Stimulated activated CD4-positive, alpha-beta T cell treated with anti-CD3 and anti-CD28 coated beads, TNF-alpha, amount 100 ng/mL, for 4 hours (primary cell): Measurements from ENCODE around the gene SLC35E2B.
"Not testable (repeated sequence)": the region's sequence is repeated elsewhere in the genome, so short reads cannot be mapped to it uniquely, and the experiment has no call there.

ENCODE experiments used
- DNase-seq, 3 experiments: peaks; one replicate each; pipeline ENCODE4 v3.0.0-alpha.2; 2020; ENCODE audit warnings: low read depth in 3 of 3

SLC35E2B gene

DNA sequence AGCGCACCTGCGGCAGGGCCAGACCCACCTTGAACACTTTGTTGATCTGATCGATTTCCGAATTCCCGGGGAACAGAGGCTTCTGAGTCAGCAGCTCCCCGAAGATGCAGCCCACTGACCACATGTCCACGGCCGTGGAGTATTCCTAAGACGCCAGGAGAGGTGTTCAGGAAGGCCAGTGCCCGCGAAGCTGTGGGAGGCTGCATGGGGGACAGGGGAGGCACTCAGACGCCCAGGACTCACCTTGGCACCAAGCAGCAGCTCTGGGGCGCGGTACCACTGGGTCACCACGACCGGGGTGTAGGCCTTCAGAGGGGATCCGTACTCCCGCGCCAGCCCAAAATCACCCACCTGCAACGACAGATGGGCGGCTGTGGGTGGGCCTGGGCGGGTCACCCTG is 11.2 kb upstream of the SLC35E2B start:
- DNase-seq: no peak

DNA sequence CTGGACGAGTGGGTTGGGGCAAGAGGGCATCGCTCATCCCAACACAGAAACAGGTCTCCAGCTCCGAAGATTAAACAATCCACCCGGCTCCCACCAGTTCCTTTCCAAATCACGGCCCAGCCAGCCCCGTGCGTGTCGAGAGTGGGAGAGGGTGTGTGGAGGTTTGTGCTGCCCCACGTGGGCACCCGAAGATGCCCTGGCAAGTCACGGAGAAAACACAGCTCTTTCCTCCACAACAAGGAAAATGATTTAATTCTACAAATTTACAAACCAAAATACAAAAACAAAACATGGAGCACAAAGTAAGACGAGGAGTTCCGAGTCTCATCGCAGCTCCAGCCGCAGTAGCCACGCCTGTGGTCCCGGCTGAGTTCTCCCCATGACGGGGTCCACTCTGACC is 9.9 kb upstream of the SLC35E2B start:
- DNase-seq: not testable (repeated sequence)

DNA sequence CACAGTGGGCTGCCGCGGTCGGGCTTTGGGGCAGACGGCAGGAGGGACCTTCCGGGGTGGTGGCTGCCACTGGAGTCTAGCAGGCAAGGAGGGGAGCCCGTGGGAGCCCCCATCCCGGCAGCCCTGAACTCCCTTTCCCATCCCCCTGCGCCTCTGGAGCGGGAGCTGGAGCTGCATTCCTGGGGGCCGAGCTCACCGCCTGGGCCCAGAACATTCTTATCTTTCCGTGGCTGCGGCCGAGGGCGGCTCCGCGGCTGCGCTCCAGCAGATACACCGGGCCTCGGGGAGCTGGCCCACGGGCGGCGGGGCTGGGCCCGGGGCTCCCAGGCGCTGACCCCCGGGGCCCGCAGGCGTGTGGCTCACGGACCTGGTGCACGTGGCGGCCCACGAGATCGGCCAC is 8.0 kb upstream of the SLC35E2B start:
- not testable (repeated sequence) for DNase-seq

DNA sequence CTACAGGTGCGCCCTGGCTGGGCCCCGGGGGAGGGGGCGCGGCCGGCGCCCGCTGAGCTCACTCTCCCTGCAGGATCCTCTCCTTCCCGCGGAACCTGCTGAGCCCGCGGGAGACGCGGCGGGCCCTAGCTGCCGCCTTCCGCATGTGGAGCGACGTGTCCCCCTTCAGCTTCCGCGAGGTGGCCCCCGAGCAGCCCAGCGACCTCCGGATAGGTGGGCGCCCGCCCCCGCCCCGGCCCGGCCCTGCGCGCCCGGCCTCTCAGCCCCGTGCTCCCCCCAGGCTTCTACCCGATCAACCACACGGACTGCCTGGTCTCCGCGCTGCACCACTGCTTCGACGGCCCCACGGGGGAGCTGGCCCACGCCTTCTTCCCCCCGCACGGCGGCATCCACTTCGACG is 7.5 kb upstream of the SLC35E2B start:
- DNase-seq: not testable (repeated sequence)

DNA sequence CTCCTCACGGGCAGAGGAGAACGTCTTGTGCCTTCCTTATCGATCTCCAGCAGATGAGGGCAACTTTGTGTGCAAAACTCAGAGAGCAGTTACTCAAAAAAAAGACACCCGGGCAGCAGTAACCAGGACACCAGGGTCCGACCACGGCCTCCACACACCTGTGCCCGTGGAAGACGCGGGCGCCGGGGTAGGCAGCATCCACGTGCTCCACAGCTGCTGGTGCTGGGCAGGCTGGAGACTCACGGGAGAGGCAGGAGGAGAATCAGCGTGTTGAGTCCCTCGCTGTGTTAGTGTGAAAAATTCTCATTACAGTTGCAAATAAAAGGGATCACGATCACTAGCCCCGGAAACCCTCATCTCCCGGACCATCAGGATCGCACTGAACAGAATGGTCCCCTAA is 6.5 kb upstream of the SLC35E2B start:
- DNase-seq: not testable (repeated sequence)

DNA sequence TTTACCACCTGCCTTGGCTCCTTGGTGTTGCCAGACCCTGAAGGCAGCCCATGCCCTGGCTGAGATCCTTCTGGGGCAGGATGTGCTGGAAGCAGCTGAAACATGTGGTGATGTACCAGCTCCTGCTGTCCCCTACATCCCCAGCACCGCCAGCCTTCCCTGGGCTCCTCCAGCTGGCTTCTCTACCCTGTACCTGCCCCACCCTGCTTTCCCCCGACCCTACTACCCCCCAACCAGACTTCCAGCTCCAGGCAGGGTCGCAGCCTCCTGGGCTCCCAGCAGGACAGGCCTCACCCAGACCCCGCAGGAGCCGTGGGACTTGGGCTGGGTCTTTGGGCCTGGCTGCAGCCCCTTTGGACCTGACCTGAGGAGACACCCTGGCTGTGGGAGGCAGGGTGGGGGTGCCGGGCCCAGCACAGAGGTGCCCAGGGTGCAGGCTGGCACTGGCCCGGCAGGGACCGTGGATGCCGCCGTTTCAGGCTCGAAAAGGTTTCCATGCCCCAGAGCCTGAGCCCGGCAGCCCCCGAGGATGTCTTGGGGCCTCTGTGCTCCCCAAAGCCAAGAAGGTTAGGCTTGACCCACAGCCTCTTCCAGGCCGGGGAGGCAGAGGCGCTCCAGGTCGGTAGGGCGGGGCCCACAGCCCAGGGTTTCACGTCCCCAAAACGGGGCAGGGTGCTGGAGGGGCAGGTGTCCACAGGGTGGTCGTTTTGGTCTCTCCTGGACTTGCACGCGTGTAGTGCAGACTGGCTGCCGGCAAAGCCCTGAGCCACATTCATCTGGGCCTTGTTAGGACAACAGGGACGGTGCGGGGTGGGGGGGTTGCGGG is 5.0 kb upstream of the SLC35E2B start:
- DNase-seq: not testable (repeated sequence)

DNA sequence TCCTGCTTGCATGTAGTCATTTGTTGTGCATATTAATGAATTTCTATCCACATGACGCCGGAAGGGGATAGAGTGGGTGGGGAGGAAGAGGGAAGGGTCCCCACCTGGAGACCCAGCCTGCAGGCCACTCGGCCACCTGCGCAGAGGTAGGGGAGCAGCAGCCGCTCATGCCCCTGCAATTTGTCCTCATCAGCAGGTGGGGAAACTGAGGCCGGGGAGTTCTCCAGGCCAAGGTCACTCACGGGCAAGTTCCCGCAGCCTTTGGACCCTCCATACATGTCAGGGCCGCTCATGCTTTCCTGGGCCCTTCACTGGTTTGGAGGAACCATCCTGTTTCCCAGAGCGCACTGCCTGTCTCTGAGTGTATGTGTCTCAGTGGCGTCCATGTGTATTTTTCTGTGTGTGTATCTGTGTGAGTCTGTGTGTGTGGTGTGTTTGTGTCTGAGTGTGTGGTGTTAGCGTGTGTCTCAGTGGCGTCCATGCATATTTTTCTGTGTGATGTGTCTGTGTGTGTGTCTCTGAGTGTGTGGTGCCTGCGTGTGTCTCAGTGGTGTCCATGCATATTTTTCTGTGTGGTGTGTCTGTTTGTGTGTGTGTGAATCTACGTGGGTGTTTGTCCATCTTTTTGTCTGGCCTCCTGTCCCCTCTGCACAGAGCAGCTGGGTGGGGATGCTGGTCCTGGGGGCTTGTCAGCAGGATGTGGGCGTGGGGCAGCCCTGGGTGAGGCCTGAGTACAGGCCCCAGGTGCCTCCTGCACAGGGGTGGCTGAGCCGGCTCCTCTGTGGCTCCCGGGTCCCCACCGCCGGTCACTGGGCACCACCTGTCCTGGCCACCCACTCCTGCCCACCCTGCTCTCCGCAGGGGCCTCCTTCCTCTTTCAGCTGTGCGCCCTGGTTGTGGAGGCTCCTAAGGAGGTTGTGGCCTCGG is 4.1 kb upstream of the SLC35E2B start:
- DNase-seq: not testable (repeated sequence)

DNA sequence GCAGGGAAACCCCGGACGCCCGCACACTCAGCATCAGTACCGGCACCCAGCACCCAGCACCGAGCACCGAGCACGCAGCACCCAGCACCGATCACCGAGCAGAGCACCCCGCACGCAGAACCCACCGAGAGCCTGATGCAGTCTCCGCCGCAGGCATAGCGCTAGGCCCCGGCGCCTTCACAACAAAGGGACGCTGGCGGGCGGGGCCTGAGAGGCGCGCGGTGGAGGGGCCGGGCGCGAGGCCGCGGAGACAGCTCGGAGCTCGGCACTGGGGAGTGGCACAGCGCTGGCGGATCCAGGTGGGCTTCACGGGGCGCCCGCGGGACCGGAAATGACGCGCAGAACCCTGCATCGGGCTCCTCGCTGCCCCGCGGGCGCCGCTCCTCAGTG is 276 bp downstream of the SLC35E2B start:
- DNase-seq: peak in 2 of 3 experiments; percentile 65 to 72

DNA sequence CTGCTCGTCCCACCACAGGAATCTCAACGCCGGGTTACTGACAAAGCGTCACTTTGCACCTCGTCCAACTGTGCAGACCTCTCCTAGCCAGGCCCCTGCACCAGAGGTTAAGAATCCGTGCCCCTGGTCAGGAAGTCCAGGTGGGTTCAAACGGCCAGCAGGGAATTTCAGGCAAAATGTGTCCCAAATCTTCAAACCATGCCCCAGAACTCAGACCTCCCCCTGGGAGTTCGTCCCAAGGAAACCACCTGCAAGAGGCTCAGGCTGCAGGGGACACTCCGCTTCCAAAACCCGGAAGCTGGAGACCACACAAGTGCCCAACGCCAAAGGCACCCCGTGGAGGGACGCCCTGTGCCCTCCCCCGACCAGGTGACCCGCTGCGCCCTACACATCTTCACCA is 1.2 kb downstream of the SLC35E2B start:
- not testable (repeated sequence) for DNase-seq

DNA sequence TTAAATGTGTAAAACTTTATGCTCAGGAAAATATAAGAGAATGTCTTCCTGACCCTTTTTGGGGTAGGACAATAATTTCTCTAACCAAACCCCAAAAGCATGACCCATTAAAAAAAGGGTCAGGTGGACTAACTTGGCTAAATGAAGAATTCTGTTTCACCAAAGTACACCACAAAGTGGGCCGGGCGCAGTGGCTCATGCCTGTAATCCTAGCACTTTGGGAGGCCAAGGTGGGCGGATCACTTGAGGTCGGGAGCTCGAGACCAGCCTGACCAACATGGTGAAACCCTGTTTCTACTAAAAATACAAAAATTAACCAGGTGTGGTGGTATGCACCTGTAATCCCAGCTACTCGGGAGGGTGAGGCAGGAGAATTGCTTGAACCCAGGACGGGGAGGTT is 3.1 kb downstream of the SLC35E2B start:
- not testable (repeated sequence) for DNase-seq

DNA sequence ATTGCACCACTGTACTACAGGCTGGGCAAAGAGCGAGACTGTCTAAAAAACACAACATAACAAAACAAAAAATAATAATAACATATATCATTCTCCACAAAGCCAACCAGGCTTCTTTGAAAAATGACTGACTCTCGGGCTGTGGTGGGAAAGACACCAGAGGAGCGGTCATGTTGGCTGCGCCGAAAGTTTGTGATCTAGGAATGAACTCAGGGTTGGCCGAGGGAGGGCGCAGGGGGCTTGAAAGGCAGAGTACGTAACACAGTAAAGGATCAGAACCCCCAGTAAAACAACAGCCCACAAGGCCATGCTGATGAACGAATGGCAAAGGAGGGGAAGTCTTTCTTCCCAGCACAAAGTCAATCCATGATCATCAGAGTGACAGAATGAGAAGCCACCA is 4.7 kb downstream of the SLC35E2B start:
- DNase-seq: no peak

DNA sequence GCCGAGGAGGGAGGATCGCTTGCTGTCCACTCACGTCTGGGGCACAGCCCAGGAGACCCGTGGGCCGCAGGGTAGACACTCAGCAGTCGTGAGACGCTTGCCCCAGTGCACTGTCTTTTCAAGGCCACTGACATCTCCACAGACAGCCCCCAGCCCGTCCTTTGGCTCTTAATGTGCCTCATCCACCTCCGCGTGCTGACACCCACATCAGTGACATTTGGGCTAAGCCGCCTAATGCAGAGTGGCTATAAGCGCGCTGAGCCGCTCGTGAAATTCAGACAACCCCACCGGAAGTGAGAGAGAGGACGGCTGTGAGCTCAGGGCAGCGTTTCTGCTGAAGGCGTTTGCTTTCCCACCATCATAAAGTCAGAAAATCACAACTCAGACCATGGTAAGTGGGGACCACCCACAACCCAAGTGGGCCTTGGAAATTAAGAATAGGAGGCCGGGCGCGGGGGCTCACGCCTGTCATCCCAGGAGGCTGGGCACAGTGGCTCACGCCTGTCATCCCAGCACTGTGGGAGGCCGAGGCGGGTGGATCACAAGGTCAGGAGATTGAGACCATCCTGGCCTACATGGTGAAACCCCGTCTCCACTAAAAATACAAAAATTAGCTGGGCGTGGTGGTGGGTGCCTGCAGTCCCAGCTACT is 8.4 kb downstream of the SLC35E2B start:
- DNase-seq: no peak

DNA sequence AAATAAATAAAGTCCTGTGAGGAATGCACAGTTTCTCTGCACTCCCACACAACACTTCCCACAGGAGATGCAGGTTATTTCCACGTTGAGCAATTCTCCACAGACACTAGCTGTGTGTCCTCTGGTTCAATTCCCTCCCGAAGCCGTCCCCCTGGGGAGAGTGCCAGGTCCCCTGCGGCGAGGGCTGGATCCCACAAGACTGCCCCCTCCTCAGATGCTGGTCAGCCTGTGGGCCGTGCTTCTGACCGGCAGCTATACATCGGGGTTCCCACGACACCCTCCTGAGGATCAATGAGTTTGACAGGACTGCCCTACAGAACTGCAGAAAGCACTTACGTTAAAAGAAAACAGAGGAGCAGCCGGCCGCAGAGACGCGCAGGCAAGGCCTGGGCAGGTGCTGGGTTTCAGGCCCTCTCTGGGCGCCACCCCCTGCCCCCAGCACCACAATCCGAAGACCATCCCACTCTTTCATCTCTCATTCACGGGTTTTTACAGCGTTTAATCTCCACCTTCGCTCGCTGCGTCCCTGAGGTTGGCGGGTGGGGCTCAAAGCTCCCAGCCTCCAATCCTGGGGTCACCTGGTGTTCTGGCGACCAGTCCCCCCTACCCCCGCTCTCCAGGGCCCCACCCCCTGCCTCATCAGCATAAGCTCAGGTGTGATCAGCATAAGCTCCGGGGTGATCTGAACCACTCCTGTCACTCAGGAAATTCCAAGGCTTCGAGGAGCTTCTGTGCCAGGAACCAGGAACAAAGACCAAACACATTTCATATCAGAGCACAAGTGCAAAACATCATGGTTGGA is 9.3 kb downstream of the SLC35E2B start:
- no peak for DNase-seq

DNA sequence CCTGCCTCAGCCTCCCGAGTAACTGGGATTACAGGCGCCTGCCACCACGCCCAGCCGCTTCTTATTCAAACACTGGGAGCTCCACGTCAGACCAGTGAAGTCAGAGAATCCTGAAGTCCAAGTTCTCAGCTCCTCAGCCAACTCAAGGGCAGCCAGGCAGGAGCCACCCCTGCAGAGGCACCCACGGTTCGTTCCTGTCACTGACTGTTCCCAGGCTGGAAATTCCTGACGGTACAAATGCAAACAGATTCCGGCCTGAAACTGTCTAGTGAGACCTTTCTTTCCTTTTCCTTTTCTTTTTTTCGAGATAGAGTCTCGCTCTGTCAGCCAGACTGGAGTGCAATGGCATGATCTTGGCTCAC is 11.7 kb downstream of the SLC35E2B start:
- no peak for DNase-seq

DNA sequence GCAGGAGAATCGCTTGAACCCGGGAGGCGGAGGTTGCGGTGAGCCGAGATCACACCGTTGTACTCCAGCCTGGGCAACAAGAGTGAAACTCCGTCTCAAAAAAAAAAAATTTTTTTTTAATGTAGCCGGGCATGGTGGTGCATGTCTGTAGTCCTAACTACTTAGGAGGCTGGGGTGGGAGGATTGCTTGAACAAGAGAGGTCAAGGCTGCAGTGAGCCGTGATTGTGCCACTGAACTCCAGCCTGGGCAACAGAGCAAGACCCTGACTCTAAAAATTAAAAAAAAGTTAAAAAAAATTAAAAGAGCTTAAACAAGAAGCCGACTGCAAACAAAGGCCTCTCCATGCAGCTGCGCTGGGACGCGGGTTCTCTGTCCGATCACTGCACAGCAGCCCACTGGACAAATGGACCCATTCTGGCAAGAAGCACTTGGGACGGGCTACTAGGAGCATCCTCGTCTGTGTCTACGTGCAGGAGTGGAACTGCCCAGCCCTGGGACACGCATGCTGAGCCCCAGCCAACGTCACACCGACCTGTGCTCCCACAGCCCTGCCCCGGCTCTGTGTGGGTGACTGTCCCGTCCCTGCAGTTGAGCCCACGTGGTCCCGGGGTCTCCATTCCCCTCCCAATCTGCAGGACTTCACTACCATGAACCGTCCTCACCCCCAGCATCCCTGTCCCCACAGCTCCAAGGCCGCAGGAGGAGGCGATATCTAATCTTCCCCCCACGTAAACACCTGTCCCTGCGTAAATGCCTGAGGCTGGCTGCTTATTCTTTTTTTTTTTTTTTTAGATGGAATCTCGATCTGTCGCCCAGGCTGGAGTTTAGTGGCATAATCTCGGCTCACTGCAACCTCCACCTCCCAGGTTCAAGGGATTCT is 12.3 kb downstream of the SLC35E2B start:
- no peak for DNase-seq

DNA sequence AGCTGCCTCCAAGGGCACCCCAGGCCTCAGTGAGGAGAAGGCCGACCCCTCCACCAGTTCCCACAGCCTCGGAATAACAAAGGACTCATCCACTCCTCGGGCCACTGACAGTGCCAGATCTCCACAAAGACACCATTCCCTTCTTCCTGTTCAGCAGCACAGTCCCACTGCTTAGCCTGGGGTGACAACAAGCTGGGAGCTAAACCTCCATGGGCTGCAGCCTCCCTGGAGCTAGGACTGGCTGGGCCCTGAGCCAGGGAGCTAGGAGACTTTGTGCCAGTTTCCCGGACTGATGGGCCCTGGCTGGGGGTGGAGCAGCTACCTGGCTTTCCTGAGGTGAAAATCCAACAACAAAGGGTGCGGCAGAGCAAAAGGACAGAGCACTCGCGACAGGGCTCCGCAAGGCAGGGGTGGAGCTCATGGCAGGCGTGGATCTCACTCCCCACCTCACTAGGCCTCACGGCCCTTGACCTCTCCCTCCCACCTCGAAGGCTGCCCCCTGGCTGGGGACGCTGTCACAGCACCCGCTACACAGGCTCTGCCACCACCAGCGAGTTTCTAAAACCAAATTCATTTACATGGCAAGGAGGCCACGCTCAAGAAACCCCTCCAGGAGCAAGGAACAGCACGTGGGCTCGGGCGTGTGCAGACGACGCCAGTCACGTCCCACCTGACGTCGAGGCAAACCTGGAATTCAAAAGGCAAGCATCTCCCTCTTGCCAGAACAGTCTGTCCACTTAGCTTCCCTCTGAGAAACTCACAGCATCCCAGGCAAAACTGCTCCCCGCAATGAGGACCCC is 13.8 kb downstream of the SLC35E2B start:
- DNase-seq: no peak

DNA sequence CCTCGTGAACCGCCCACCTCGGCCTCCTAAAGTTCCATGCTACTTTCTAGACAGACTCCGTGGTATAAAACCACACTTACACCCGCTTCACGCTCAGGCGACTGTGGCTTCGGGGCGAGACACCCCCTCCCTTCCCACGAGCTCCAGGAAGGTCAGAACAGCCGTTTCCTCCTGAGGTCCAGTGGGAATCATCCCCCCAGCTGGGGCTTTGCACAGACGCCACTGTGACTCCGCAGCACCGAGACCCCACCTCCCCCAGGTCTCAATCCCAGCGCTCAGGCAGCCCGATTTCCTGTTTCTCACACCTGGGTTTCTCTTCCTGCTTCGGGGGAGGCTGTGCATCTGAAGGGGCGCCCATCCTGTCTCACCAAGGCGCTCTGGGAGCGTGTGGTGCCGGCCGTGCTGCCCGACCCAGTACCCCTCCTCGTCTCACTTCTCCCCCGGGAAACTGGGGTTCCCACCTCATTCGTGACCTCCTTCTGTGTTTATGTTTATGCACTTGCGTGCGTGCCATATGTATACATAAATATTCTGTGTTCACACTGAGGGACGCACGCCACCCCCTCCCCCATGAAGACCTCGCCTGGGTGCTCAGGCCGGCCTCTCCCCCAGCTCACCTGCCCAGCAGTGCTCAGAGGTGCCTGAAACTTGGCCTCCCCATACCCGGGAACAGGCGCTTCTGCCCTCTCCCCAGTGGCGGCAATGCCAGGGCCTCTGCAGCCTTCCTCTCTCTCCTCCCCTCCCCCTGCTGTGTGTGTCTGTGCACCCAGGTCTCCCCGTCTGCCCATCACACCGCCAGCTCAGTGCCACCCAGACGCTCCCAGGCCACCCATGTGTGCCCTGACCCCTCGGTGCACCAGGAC is 14.6 kb downstream of the SLC35E2B start:
- DNase-seq: peak; percentile 23 to 37 (median 30)

DNA sequence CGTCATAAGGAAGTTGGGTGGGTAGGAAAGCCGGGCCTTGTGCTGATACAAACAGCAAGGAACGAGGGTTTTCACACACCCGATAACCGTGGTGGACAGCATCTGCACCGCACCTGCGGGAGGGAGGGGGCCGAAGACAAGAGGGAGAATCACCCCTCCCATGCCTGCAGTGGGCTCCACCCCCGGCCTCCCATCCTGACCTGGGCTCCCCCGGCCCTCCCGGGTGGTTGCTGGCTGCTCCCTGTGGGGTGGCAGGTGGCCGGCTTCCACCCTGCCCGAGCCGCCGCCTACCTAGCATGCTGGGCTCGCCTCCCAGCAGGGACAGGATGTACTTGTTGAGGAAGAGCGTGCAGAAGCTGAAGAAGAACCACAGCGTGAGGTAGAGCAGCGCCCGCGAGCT is 16.5 kb downstream of the SLC35E2B start:
- DNase-seq: not testable (repeated sequence)

DNA sequence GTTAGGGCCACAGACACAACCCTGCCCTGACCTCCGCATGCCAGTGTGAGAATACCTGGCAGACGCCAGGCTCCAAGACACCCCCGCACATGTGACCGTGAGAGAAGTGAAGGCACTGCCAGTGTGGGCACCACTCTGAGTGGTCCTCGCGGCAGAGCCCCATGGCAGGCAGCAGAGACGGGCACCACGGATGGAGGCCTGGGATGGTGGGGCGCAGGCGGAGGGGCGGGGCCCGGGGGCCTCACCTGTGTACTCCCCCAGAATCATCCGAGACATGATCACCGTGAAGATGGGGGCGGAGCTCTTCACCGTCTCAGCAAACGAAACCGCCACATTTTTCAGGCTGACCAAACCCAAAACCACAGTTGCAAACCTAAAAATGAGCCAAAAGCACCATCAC is 17.4 kb downstream of the SLC35E2B start:
- DNase-seq: not testable (repeated sequence)
